ENCODE measurements around the gene USP32. TPM values are rescaled to one million over a fixed set of nuclear protein-coding genes. Genes with fewer than 3 reads are reported as not detected.
"Not testable (repeated sequence)": the region's sequence is repeated elsewhere in the genome, so short reads cannot be mapped to it uniquely, and the experiment has no call there.

The USP32 gene
- total and polyA plus RNA-seq, 10 of the 15 experiments (the other 5 are each of a cell fraction or from before 2014, with no cell fraction given): 7.8 to 37.3 (median 25.5) TPM

DNA sequence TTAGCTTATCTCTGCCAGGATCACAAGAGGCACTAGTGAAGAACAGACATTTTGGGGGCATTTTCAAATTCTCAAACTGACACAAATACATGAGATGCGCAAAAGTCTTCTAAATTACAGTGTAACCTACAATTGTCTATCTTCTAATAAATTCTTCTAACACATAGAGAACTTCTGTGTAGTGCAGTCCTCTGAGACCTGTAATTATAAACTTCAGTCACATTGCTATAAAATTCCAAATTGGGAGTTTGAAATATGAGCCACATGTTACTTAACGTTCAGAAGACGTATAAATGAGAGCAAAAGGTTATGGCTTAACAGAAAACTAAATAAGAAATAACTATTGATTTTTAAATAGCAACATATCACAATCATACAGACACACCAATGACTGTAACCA lies 12.5 kb downstream of the USP32 start:
- H3K27ac ChIP-seq (ENCODE audit: control insufficient read depth, insufficient read depth); intact Hi-C loops (cut with micrococcal nuclease; ENCODE audit: unreplicated experiment); H3K9ac ChIP-seq (ENCODE audit: control insufficient read depth, insufficient read depth, low read length); H3K36me3 ChIP-seq (ENCODE audit: control insufficient read depth in 2 of 2, insufficient read depth in 2 of 2, low read length in 1 of 2); ATAC-seq; H3K4me2 ChIP-seq (ENCODE audit: control insufficient read depth, insufficient read depth); H4K20me1 ChIP-seq (ENCODE audit: control insufficient read depth, insufficient read depth); in situ Hi-C loops (cut with MboI); H3K4me1 ChIP-seq (ENCODE audit: control insufficient read depth, insufficient read depth, low read length); H2AFZ ChIP-seq (ENCODE audit: control insufficient read depth, low read depth, low read length); BruUV-seq (replicated peaks); H3K27me3 ChIP-seq (replicated peaks in 1 of 2; ENCODE audit: control insufficient read depth in 2 of 2, insufficient read depth in 2 of 2, low read length in 1 of 2); POLR2A ChIA-PET; H3K4me3 ChIP-seq; RAD21 ChIA-PET (ENCODE audit: unreplicated experiment); H3K9me3 ChIP-seq (replicated peaks; ENCODE audit: control insufficient read depth, insufficient read depth, low read length); CTCF ChIA-PET; DNase-seq (ENCODE audit: low read depth, low spot score); FAIRE-seq: not testable (repeated sequence)
- peak; percentile 20; the same call in 1 of the 2 replicates for TF ChIP-seq NFXL1 (IDR thresholded peaks at IDR 0.05; ENCODE audit: borderline replicate concordance)
- H3K79me2 ChIP-seq (ENCODE audit: control insufficient read depth, insufficient read depth, low read length): peaks cover 13% of the 10 kb centered on the region
- SMC1A ChIA-PET (ENCODE audit: uncharacterized antibody, unreplicated experiment): interaction anchor here (1.1 kb wide), 2 partner anchors 9 to 11 kb away, joined by 3 read pairs; no protein-coding TSS in a partner anchor
- 100% methylated on average over 2 of the region's 3 CpGs for WGBS (ENCODE audit: insufficient coverage, insufficient replicate concordance, low lambda C conversion rate, missing lambda C conversion rate)

DNA sequence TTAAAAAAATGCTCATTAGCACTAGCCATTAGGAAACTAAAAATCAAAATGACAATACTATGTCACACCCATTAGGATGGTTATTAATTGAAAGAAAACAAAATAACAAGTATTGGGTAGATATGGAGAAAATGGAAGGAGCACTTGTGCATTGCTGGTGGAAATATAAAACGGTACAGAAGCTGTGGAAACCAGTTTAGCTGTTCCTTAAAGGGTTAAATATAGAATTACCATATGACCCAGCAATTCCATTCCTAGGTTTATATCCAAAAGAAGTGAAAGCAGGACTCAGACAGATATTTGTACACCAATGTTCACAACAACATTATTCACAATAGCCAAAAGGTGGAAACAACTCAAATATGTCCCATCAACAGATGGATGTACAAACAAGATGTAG lies 13.7 kb downstream of the USP32 start:
- DNase-seq (ENCODE audit: low read depth, low spot score); H3K27ac ChIP-seq (ENCODE audit: control insufficient read depth, insufficient read depth); H3K9me3 ChIP-seq (replicated peaks; ENCODE audit: control insufficient read depth, insufficient read depth, low read length); BruUV-seq (replicated peaks); in situ Hi-C loops (cut with MboI); H4K20me1 ChIP-seq (ENCODE audit: control insufficient read depth, insufficient read depth); H3K27me3 ChIP-seq (replicated peaks in 1 of 2; ENCODE audit: control insufficient read depth in 2 of 2, insufficient read depth in 2 of 2, low read length in 1 of 2); H3K36me3 ChIP-seq (ENCODE audit: control insufficient read depth in 2 of 2, insufficient read depth in 2 of 2, low read length in 1 of 2); POLR2A ChIA-PET; H3K4me2 ChIP-seq (ENCODE audit: control insufficient read depth, insufficient read depth); H3K79me2 ChIP-seq (ENCODE audit: control insufficient read depth, insufficient read depth, low read length); intact Hi-C loops (cut with micrococcal nuclease; ENCODE audit: unreplicated experiment); H3K4me3 ChIP-seq; H3K4me1 ChIP-seq (ENCODE audit: control insufficient read depth, insufficient read depth, low read length); ATAC-seq; RAD21 ChIA-PET (ENCODE audit: unreplicated experiment); H2AFZ ChIP-seq (ENCODE audit: control insufficient read depth, low read depth, low read length); H3K9ac ChIP-seq (ENCODE audit: control insufficient read depth, insufficient read depth, low read length); FAIRE-seq: not testable (repeated sequence)
- ChIA-PET SMC1A (ENCODE audit: uncharacterized antibody, unreplicated experiment) (interaction anchor here (1.1 kb wide), 1 partner anchor 10 kb away, joined by 3 read pairs; no protein-coding TSS in a partner anchor), CTCF (interaction anchor here (0.7 kb wide), 1 partner anchor 147 kb away, joined by 3 read pairs; no protein-coding TSS in a partner anchor)
- TF ChIP-seq ETV6 (conservative IDR thresholded peaks at IDR 0.05 in 1 of 2, IDR thresholded peaks at IDR 0.05 in 1 of 2; ENCODE audit: borderline replicate concordance in 1 of 2, low read depth in 1 of 2): 0 out of 4 replicates have a peak, but pooled peaks of 1 of the 2 experiments have one; percentile 34
- WGBS (ENCODE audit: insufficient coverage, insufficient replicate concordance, low lambda C conversion rate, missing lambda C conversion rate): 96% methylated on average over 1 of the region's 1 CpG

All from GM12878 (cell line).